DND-41 (cell line): ENCODE results near the gene CLMN.

Experiments
- ATAC-seq: fragments of 200-7000 bp; cut with Tn5 transposase; 3 replicates; pipeline ENCODE4 v1.9.1; 2021; ENCODE audit warnings: low read depth; ENCODE audit not compliant: insufficient read depth
- DNase-seq: peaks from one replicate; pipeline ENCODE4 v3.0.0-alpha.2; 2020
- H2AFZ ChIP-seq: 2 replicates; pipeline ENCODE4 v1.6.0; 2012; ENCODE audit warnings: low read depth, low read length
- H3K27ac ChIP-seq: 2 replicates; pipeline ENCODE4 v1.5.1; 2012; ENCODE audit warnings: low read length, inconsistent platforms
- H3K27me3 ChIP-seq: fragments of 200-600 bp; sonication (generic); 2 replicates; pipeline ENCODE4 v1.6.0; 2012; ENCODE audit warnings: low read length, mild to moderate bottlenecking, inconsistent platforms; ENCODE audit not compliant: insufficient read depth, poor library complexity
- H3K36me3 ChIP-seq: 2 replicates; pipeline ENCODE4 v1.5.1; 2012; ENCODE audit warnings: low read length, inconsistent platforms; ENCODE audit not compliant: insufficient read depth
- H3K4me1 ChIP-seq: 2 replicates; pipeline ENCODE4 v1.5.1; 2012; ENCODE audit warnings: mild to moderate bottlenecking, low read length; ENCODE audit not compliant: insufficient read depth
- H3K4me2 ChIP-seq: 2 replicates; pipeline ENCODE4 v1.6.0; 2012; ENCODE audit warnings: mild to moderate bottlenecking, moderate library complexity, low read length, inconsistent platforms; ENCODE audit not compliant: insufficient read depth
- H3K4me3 ChIP-seq, 2 experiments: fragments of 200-600 bp in 1 of 2; shearing (Covaris generic) in 1 of 2; 2 replicates each; pipeline ENCODE4 v1.5.1; 2012 to 2016; ENCODE audit warnings: inconsistent platforms in 2 of 2, low read length in 2 of 2, mild to moderate bottlenecking in 2 of 2, low read depth in 1 of 2, moderate library complexity in 1 of 2
- H3K79me2 ChIP-seq: 2 replicates; pipeline ENCODE4 v1.6.0; 2012; ENCODE audit warnings: low read length, inconsistent platforms; ENCODE audit not compliant: insufficient read depth
- H3K9ac ChIP-seq: 2 replicates; pipeline ENCODE4 v1.6.0; 2012; ENCODE audit warnings: low read depth, mild to moderate bottlenecking, inconsistent platforms, low read length, moderate library complexity
- H3K9me3 ChIP-seq: 2 replicates; pipeline ENCODE4 v1.5.1; 2012; ENCODE audit warnings: low read length, moderate library complexity, mild to moderate bottlenecking, inconsistent platforms; ENCODE audit not compliant: insufficient read depth, severe bottlenecking
- H4K20me1 ChIP-seq: 2 replicates; pipeline ENCODE4 v1.6.0; 2012; ENCODE audit warnings: low read length; ENCODE audit not compliant: insufficient read depth
- EZH2 ChIP-seq: IDR thresholded peaks from 3 replicates; pipeline ENCODE4 v1.6.1; 2012; ENCODE audit warnings: borderline replicate concordance, low read depth, mild to moderate bottlenecking, moderate library complexity, low read length, inconsistent platforms; ENCODE audit not compliant: severe bottlenecking
- TF ChIP-seq, protein P1 (sequence below): IDR thresholded peaks from 2 replicates; pipeline ENCODE4 v1.5.1; 2012; ENCODE audit warnings: borderline replicate concordance, low read length, moderate library complexity, mild to moderate bottlenecking; ENCODE audit not compliant: poor library complexity, severe bottlenecking; ENCODE audit errors: extremely low read depth

Gene CLMN

GRCh38 chr14:95295600-95296376 lies 23.9 kb downstream of the CLMN start:
- Histone ChIP-seq H3K79me2 (no peaks in the 10 kb centered on the region), H4K20me1 (no peaks in the 10 kb centered on the region), H3K27ac (no peak overlapping the region), H3K4me2 (no peak overlapping the region), H3K4me3 (no peak overlapping the region), H3K9ac (no peak overlapping the region), H2AFZ (no peak overlapping the region), H3K27me3 (peaks cover 11% of the 10 kb centered on the region), H3K4me1 (no peaks in the 10 kb centered on the region), H3K36me3 (no peaks in the 10 kb centered on the region), H3K9me3 (no peaks in the 10 kb centered on the region)
- TF ChIP-seq EZH2, result no peak
- TF ChIP-seq, protein P1, sequence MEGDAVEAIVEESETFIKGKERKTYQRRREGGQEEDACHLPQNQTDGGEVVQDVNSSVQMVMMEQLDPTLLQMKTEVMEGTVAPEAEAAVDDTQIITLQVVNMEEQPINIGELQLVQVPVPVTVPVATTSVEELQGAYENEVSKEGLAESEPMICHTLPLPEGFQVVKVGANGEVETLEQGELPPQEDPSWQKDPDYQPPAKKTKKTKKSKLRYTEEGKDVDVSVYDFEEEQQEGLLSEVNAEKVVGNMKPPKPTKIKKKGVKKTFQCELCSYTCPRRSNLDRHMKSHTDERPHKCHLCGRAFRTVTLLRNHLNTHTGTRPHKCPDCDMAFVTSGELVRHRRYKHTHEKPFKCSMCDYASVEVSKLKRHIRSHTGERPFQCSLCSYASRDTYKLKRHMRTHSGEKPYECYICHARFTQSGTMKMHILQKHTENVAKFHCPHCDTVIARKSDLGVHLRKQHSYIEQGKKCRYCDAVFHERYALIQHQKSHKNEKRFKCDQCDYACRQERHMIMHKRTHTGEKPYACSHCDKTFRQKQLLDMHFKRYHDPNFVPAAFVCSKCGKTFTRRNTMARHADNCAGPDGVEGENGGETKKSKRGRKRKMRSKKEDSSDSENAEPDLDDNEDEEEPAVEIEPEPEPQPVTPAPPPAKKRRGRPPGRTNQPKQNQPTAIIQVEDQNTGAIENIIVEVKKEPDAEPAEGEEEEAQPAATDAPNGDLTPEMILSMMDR, result no peak
- no peak for ATAC-seq
- no peak for DNase-seq

DNA sequence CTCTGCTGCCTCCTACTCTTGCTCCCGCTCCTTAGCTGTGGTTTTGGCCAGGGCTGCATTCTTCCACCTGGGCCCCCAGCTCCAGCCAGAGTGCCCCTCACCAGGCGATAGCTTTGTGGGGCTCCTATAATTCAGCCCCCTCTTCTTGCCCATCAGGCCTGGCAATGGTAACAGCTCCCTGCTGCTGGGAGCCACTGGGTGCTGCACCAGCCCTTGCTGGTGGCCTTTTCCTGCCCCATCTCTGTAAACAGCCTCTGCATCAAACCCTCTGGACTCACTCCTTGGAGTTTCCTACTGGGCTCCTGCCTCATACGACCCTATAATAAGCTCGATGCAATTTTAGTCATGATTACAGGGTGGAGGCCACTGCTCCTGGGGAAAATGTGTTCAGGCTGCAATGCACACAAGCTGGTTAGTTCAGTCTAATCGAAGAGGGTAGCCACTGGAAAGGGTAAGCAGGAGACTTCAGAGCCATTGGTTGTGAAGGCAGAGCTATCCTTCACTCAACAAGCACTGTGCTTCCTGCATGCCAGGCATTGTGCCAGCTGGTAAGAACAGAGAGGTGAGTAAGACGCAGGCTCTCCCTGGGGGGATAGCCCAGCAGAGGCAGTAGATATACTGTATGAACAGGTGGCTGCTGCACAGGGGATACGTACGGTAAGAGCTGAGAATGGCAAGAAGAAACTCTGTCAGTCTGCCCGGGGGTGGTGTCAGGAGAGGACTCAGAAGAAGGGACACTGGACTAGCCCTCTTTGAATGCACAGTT lies 24.7 kb downstream of the CLMN start:
- DNase-seq, result no peak
- no peak overlapping the region for H3K4me3 ChIP-seq
- H3K4me2 ChIP-seq, result no peak overlapping the region

DNA sequence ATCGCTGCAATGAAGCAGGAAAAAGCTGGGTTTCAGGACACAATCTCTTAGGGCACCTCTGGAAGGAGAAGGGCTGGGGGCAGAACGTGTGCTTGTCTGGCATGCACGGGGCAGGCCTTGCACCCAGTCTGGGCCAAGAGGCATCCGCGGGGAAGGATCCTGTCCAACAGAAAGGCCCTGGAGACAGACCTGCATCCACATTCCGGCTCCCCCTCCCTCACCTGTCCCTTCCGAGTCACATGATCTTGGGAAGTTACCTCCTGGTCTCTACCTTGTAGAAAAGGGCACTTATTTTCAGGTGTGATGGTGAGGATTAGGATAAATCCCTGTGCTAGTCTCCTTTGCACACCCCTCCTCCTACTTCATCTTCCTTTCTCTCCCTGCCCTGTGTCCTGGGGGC lies 25.4 kb downstream of the CLMN start:
- Histone ChIP-seq H3K4me1 (no peaks in the 10 kb centered on the region), H3K27me3 (peaks cover 11% of the 10 kb centered on the region)
- ATAC-seq, result no peak

More for the DNA sequence above, 24.7 kb downstream of the CLMN start:
- no peaks in the 10 kb centered on the region for H3K36me3 ChIP-seq
- H3K4me1 ChIP-seq, result no peaks in the 10 kb centered on the region
- H3K27me3 ChIP-seq, result peaks cover 11% of the 10 kb centered on the region
- H3K27ac ChIP-seq, result no peak overlapping the region
- no peaks in the 10 kb centered on the region for H3K79me2 ChIP-seq
- H2AFZ ChIP-seq, result no peak overlapping the region
- TF ChIP-seq EZH2, result no peak
- TF ChIP-seq, protein P1, result no peak
- no peak overlapping the region for H3K9ac ChIP-seq
- ATAC-seq, result no peak; the same call in 2 of the 3 replicates
- no peaks in the 10 kb centered on the region for H4K20me1 ChIP-seq
- H3K9me3 ChIP-seq, result no peaks in the 10 kb centered on the region

More for the DNA sequence above, 25.4 kb downstream of the CLMN start:
- H4K20me1 ChIP-seq, result no peaks in the 10 kb centered on the region
- H2AFZ ChIP-seq, result no peak overlapping the region
- H3K4me2 ChIP-seq, result no peak overlapping the region
- H3K79me2 ChIP-seq, result no peaks in the 10 kb centered on the region
- TF ChIP-seq EZH2, result no peak
- TF ChIP-seq, protein P1, result no peak
- H3K9ac ChIP-seq, result no peak overlapping the region
- no peaks in the 10 kb centered on the region for H3K36me3 ChIP-seq
- no peaks in the 10 kb centered on the region for H3K9me3 ChIP-seq
- H3K27ac ChIP-seq, result no peak overlapping the region
- H3K4me3 ChIP-seq, result no peak overlapping the region
- DNase-seq, result no peak
